Stimulated activated CD4-positive, alpha-beta T cell treated with anti-CD3 and anti-CD28 coated beads, Interleukin-1b, Interleukin-23, amount 100 ng/mL, for 1 hour (primary cell): ENCODE measurements around the gene RNF152.

ENCODE experiments used
- DNase-seq, 2 donors: peaks; one replicate each; pipeline ENCODE4 v3.0.0-alpha.2; 2020; ENCODE audit warnings: low read depth in 2 of 2

The RNF152 gene

GRCh38 chr18:61894751-61895524, 2.1 kb upstream of the RNF152 start:
- DNase-seq: no peak

DNA sequence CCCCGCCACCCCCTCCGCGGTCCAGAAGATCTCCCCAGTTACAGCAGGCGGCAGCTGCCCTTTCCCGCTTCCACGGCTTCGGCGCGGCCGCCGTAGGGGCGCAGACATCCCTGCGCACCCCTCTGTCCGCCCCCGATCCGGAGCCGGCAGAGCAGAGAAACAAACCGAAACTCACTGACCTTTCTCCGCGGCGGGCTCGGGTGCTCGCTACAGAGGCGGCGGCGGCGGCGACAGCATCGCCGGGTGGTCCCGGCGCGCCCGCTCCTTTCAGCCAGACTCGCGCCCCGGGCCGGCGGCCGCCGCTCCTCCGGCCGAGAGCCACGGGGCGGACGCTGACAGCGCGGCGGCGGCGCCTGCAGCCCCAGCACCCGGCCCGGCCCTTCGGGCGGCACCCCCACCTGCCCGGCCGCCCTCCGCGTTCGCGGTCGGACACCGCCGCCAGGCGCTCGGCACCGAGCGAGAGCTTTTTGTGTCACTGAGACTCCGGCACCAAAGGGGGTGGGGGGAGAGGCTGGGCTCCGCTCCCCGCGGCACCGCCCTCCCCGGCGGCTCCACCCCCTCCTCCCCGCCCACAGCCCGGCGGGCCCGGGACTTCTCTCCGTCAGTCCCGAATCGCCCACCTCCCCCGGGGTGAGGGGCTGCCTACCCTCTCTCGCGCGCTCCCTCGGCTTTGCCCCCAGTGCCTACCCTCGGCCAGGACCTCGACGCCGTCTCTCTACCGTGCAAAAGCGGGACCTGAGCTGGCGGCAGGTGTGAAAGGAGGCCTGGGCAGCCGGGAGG, 1.4 kb upstream of the RNF152 start:
- DNase-seq: peak; percentile 23 to 54

DNA sequence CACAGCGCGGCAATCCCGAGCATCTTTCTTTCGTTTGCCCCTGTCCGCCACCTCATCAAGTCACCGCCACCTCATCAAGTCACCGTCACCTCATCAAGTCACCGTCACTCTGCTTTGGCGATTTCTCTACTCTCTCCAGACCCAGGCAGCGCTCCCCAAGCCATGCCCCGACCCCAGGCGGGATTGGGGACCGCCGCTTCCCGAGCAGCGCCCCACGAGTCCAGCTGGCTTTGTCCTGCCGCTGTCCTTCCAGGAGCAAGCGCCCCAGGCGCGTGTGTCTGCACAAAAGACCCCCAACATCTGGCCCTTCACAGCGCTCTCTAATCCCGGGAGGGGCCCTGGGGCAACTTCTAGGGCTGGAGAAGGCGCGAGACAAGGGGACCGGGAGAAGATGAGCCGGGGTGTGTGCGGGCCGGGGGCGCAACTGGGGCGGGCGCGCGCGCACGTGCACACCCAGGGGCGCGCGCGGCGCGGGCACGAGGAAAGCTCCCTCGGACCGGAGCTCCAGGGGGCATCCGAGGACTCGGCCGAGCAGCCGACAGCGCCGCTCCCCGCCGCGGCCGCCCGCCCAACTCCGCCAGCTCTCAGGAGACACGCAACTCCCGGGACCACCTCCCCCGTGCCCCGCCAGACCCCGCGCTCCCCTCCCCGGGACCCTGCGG, 633 bp upstream of the RNF152 start:
- DNase-seq: no peak

- DNase-seq: no peak
Measured at GRCh38 chr18:61891894-61892293, 913 bp downstream of the RNF152 start.

- DNase-seq: no peak
Measured at GRCh38 chr18:61891271-61891670, 1.5 kb downstream of the RNF152 start.

DNA sequence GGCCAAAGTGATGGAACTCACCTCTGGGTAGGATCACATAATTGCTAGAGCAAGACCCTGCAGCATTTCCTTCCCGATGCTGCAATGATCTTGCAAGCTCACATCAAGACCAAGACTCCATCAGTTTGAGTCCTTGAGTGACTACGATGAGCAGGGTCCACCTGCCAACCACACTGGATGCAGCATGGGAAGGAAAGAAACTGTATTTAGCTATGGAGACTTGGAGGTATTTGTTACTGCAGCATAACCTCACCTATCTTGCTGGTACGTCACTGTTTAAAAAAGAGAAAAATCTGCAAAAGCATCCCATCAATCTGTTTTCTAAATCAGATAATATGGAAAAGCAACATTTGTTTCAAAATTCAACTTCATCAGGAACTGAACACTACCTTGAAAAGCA, 2.5 kb downstream of the RNF152 start:
- no peak for DNase-seq

DNA sequence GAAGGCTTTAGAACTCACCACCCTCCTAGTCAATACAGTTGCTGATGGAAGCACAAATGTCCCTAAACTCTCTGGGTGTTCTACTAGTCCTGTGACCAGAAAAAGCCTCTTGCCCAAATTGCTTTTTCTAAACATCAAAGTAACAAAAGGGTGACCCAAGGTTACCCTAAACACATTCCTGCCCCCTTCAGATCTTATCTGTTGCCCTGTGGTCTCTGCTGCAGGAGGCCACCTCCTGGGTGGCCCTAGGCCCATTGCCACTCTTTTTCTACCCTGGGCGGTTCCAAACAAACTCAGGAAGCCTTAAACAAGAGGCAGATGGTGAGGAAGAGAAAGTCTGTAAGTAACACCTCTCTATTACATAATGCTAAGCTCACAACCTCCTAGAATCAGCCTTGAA, 3.3 kb downstream of the RNF152 start:
- no peak for DNase-seq

GRCh38 chr18:61888622-61889021, 4.2 kb downstream of the RNF152 start:
- DNase-seq: no peak

DNA sequence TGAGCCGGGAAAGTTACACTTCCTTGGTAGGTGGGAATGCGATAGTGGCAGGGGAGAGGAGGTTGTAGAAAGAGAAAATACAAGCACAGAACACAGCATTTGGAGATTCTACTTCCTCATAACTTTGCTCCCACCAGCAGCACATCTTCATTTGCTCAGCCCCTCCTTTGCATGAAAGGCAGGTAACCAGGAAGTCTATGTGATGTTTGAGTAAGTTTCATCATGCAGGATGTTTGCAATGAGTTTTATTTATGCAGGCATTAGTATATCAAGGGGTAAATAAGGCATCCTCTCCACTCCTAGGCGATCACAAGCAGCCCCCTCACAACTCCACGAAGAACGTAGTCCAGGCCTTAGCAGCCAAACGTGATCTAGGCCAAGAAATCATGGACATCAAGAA, 5.0 kb downstream of the RNF152 start:
- DNase-seq: no peak

- DNase-seq: no peak
Measured at GRCh38 chr18:61883547-61883946, 9.3 kb downstream of the RNF152 start.

GRCh38 chr18:61882296-61883004, 10.4 kb downstream of the RNF152 start:
- no peak for DNase-seq

GRCh38 chr18:61876899-61877298, 15.9 kb downstream of the RNF152 start:
- DNase-seq: no peak

DNA sequence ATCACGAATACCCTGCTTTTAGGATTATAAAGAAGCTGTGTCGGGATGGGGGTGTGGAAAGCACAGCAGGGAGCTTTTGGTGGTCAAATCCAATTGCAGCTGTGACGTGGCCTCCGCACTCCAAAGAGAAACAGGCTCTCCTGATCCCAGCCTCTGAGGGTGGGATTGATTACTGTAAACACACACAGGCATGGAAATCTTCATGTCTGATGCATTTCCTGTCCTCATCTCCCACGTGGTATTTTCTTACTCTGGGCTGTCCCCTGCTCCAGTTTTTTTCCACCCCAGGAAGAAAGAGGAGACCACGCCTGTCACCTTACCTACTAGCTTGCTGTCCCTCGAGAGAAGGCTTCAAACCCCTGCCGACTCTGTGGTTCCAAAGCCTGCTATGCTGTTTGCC, 22.7 kb downstream of the RNF152 start:
- no peak for DNase-seq

DNA sequence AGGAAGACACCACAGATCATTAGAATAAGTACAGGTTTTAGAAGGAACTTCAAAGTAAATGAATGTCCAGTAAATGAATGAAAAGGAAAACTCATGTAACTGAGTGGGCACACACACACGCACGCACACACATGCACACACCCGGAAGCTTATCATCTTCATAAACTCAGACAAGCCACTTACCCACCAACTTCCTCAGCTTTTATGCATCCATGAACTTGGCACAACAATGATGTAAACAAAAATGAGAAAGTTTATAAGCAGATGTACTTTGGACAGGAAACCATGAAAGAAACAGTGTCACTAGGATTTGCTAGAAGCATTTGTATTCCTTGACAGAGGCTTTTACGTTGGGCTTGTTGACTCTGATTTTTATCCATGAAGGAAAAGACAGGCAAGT, 23.2 kb downstream of the RNF152 start:
- DNase-seq: no peak

- DNase-seq: no peak
Measured at GRCh38 chr18:61865466-61866175, 27.2 kb downstream of the RNF152 start.

DNA sequence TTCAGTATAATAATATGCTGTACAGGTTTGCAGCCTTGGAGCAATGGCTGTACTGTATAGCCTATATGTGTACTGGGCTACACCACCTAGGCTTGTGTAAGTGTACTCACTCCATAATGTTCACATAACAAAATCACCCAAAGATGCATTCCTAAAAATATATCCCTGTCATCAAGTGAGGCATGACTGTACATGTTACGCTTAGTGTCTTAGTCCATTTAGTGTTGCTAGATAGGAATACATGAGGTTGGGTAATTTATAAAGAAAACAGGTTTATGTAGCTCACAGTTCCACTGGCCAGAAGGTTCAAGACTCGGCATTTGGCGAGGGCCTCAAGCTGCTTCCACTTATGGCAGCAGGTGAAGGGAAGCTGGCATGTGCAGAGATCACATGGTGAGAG, 31.4 kb downstream of the RNF152 start:
- DNase-seq: no peak

GRCh38 chr18:61860302-61860701, 32.5 kb downstream of the RNF152 start:
- DNase-seq: no peak

DNA sequence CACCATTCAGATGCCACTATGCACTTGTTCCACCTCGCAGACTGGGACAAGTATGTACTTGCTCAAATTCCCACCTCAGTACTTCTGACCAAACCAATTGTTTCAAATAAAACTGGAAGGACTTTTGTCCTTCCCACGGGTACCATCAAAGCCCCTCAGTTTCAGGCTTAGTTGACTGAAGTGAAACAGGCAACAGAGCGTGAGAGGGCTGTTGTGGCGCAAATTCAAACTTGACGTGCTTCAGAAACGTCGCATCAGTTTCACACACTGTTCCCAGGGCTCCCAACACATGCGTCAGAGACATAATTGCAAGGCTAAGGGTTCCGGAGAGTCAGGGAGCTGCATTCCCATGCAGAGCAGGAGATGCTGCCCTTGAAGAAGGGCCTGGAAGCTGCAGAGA, 33.7 kb downstream of the RNF152 start:
- no peak for DNase-seq

- no peak for DNase-seq
Measured at GRCh38 chr18:61856678-61857077, 36.1 kb downstream of the RNF152 start.

GRCh38 chr18:61855449-61856378, 37.1 kb downstream of the RNF152 start:
- DNase-seq: no peak
